ENCODE results near the gene GPR179.

The GPR179 gene

DNA sequence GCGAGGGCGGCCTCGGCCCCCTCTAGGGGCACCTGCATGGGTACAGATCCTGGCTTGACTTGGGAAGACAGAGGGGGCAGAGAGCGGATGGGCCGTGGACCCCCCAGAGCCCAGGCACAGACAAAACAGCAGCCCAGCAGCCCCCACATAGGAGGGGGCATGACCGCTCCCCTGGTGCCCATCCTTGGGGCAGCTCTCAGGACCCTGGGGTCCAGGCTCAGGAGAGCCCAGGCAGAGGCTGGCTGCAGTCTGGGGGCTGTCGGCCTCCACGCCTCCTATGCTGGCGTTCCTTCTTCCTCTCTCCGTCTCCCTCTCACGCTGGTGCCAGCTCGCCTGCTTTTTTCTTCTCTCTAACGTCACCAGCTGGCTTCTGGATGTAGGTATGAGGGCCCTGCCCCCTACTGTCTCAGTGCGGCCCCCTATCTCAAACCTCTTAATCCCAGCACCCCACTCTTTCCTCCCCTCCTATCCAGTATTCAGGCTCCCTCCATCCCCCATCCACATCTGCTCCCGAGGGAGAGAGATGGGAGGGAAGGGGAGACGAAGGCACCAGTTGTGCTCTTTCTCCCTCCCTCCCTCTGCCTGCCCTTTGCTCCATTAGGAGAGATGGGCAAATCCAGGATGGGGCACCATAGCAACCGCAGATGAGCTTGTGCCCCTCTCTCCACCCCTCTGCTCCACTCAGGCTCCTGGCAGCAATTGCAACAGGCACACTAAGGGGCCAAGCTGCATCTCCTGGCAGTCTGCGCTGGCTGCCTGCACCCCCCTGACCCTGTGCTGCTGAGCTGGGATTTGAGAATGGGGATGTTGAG, at the start of gene GPR179:
GPR179 (minus strand) TSS at position 349 of the 812 bp plus-strand sequence; CDS start at position 182, 167 bp downstream.
- DNase-seq = no peak

DNA sequence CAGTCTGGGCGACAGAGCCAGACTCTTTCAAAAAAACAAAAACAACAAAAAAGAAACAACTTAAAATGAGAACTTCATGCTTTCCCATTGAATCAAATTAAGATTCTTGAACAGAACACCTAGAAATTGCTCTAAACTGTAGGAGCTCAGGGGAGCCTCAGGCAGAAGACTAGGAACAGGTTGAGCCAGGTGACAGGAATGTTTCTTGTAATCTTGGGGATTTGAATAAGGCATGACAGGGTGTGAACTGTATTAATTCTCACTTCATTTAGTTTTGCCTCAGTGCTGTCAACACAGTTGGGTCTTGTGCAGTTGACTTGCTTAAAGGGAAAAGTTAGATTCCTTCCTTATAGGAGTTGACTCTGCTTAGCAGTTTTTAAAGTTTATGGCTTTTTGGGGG, 35.7 kb upstream of the GPR179 start:
- DNase-seq = no peak

DNA sequence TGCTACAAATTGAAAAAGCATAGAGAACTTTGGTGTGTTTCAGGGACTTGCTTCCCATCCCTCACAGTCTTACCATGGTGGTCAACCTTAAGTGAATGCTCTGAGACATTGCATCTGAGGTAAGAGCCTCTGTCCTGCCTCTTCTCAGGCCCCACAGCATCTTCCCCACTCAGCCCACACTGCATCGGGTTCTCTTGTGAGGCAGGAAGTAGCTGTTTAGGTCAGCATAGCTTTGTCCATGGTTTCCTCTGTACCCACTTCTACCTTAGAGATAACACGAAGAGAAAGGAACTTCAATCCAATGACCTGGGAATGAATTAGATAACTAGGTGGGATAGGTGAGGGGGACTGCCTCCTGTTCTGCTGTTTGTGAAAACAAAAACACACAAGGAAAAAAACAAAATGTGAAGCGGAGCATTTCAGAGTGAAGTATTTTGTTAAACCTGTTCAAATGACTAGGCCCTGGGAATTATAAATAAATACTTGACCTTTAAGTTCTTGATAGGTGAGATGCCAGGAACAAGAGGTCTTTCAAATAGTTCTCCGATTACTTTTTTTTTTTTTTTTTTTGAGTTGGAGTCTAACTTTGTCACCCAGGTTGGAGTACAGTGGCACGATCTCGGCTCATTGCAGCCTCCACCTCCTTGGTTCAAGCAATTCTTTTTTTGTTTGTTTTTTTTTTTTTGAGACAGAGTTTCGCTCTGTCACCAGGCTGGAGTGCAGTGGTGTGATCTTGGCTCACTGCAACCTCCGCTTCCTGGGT, 25.5 kb upstream of the GPR179 start:
- no peak for DNase-seq

GRCh38 chr17:38364741-38365140, 21.0 kb upstream of the GPR179 start:
- DNase-seq = no peak

DNA sequence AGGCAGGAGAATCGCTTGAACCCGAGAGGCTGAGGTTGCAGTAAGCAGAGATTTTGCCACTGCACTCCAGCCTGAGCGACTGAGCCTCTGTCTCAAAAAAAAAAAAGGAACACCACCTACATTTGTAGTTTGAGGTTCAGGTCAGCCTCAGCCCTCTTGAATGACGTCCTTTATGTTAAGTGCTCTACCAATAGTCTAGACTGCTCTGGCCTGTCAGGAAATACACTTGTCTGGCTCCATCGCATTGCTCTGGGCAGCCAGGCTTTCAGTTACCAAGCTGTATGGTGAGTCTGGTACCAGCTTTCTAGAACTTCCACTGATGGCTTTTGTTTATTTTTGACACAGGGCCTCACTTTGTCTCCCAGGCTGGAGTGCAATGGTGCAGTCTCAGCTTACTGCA, 19.3 kb upstream of the GPR179 start:
- DNase-seq = no peak

DNA sequence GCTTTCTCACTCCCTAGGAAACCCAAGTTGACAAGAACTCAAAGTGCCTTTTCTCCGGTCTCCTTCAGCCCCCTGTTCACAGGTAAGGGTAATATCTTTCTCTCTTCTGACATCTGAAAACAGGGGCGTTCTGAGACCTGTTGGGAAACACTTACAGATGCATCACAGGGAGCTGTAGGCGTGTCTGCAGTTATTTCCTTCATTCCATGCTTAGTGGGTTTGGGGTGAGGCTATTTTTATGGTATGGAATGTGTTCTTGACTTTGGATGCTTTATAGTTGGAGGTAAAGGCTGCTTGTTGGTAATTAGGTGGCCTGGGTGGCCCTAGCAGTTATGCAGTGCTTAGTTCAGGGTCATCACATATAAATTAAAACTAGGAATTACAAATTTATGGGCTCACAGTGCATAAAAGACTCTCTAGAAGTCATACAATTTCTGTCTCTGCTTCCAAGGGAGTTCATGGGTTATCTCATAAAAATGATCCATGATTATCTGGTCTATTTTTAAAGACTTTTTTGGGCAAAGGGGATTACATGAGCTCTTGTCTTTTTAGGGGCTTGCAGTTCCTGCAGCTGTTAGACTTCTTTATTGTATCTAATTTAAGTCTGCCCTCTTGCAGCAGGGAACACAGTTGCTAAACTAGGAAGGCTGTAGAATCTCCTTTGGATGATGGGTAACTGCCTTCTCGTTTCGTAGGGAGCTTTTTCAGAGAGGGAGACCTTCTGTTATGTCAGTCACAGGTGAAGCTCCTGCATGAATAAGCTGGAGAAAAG, 18.1 kb upstream of the GPR179 start:
- no peak for DNase-seq

- DNase-seq = no peak
Observed at GRCh38 chr17:38358586-38359513, 15.1 kb upstream of the GPR179 start.

- no peak for DNase-seq
Observed at GRCh38 chr17:38357486-38358123, 13.8 kb upstream of the GPR179 start.

DNA sequence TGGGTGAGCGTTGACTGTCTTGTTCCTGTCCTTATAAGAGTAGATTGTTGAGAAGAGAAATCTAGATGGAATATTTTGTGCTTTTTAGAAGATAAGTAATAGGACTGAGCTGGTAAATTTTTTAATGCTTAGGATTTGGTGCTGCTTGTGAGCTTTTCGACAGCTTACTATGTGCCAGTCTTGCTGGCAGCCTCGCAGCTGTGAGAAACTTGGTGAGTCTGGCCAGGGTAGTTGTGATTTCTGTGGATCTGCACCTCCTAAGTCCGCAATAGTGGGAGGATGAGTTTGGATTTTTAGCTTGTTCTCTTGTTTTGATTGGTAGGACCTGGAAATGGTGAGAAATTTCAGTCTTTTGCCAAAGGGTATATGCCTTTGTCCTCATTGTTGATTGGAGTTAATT, 11.5 kb upstream of the GPR179 start:
- no peak for DNase-seq

DNA sequence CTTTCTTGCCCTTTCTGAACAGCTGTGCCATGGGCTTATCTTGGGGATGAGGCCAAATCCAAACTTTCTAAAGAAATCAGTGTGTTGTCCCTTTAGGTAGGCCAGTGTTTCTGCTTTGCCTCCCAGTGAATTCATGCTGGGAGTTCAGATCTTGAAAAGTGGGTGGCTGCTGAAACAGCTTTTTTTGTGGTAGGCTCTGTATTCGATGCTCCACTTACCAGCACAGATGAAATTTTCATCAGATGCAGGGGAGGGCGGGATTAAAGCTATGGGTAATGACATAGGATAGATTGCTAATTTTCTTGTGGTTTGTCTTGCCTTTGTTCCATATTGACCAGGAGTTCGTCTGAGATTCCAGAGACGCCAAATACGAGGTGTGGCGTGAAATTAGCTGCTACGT, 10.7 kb upstream of the GPR179 start:
- no peak for DNase-seq

DNA sequence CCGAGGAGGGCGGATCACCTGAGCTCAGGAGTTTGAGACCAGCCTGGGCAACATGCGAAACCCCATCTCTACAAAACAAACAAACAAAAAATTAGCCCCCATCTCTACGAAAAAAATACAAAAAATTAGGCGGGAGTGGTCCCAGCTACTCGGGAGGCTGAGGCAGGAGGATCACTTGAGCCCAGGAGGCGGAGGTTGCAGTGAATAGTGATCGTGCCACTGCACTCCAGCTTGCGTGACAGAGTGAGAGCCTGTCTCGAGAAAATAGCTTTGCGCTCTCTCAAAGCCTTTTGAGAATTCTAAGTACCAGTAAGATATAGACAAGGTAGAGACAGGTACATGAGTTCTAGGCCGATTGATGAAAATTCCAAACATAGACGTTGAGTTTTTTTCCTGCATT, 9.9 kb upstream of the GPR179 start:
- no peak for DNase-seq

GRCh38 chr17:38353086-38353604, 9.4 kb upstream of the GPR179 start:
- DNase-seq = no peak

DNA sequence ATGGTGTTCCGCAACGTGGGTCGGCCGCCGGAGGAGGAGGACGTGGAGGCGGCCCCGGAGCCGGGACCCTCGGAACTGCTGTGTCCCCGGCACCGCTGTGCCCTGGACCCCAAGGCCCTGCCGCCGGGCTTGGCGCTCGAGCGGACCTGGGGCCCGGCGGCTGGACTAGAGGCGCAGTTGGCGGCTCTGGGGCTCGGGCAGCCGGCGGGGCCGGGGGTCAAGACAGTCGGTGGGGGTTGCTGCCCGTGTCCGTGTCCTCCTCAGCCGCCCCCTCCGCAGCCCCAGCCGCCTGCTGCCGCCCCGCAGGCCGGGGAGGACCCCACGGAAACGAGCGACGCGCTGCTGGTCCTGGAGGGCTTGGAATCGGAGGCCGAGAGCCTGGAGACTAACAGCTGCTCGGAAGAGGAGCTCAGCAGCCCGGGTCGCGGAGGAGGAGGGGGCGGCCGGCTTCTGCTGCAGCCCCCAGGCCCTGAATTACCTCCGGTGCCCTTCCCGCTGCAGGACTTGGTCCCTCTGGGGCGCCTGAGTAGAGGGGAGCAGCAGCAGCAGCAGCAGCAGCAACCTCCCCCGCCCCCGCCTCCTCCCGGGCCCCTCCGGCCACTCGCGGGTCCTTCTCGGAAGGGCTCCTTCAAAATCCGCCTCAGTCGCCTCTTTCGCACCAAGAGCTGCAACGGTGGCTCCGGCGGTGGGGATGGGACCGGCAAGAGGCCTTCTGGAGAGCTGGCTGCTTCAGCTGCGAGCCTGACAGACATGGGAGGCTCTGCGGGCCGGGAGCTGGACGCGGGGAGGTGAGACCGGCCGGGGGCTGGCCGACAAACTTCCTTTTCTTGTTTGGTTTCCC, 8.7 kb upstream of the GPR179 start:
- DNase-seq = peak in 1 of 2 donors; percentile 51

DNA sequence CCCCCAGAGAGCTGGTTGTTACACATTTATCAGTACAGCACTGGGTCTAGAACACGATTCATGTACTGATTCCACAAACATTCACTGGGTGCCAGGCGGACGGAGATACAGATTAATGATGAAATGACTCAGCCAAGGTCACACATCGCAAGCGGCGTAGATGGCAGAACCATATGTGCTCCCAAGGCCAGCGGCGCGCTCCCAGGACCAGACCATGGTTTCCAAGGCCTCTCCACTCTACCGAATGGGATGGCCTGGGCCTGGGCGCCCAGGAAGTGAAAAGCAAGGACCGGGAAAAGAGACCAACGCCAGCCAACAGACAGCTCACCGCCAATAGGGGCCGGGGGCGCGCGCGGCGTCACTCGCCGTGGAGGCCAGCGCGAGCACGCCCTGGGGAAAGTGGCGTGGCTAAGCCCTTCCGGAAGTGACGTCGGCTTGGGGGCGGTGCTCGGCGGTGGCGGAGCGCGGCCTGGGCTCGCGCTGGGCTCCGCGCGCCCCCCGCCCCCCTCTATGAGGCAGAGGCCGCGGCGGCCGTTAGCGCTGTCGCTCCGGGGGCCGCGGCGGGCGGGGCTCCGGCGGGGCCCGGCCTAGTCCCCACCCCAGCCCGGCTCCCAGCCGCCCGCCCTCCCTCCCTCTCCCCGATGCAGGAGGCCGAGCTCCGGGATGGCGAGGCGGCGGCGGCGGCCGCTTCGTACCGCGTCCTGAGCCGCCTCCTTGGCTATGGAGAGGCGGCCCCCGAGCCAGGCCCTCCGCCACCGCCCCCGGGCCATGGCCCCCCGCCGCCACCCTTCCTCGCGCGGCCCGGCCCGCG, 7.9 kb upstream of the GPR179 start, which contains the start of gene SOCS7:
SOCS7 (plus strand) TSS at position 433 of the 811 bp plus-strand sequence; CDS start at position 642, 209 bp downstream.
- peak; percentile 85 to 88 for DNase-seq

DNA sequence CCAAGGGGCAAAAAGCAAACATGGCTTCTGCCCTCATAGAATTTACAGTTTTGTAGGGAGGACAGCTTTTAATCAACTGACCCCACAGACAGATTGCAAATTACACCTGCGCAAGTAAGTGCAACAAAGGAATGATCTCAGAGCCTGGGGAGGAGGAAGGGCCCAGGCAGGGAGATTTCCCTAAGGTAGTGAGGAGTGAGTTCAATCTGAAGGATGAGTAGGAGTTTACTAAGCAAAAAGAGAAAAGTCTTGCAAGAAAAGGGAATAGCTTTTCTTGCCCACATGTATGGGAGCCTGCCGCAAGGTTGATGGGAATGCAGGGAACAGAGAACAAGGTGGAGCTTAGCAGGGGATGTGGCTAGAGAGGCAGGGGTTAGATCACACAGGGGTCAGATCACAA, 6.3 kb upstream of the GPR179 start:
- DNase-seq = no peak

DNA sequence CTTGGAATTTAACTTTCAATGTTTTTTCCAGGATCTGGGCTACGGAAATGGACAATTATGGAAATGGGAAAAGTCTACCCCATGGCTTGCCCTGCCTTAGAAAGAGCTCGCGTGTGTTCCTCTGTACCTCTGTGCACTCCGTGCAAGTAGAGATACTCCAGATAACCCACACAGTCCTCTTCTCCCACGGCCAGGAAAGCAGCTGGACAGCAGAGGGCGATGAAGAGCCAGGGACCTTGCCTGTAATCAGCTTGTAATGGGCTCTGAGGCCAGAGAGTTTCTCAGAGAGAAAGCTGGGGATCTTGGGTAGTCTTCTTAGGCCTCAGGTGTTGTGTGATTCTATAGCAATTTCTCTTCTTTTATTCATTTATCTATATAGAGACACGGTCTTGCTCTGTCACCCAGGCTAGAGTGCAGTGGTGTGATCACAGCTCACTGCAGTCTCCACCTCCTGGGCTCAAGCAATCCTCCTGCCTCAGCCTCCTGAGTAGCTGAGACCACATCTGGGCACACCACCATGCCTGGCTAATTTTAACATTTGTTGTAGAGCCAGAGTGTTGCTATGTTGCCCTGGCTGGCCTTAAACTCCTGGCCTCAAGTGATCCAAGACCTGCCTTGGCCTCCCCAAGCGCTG, 5.5 kb upstream of the GPR179 start:
- DNase-seq = peak; percentile 80 to 83

DNA sequence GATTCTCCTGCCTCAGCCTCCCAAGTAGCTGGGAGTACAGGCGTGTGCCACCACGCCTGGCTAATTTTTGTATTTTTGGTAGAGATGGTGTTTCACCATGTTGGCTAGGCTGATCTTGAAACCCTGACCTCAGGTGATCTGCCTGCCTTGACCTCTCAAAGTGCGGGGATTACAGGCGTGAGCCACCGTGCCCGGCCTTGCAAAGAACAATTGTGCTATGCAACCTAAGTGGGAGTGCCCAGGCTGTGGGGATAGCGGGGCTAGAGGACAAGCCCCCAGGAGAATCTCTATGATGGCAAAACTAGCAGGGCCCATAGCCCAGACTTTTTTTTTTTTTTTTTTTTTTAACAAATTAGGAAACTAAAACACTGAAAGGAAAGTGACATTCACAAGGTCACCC, 2.0 kb upstream of the GPR179 start:
- no peak for DNase-seq

DNA sequence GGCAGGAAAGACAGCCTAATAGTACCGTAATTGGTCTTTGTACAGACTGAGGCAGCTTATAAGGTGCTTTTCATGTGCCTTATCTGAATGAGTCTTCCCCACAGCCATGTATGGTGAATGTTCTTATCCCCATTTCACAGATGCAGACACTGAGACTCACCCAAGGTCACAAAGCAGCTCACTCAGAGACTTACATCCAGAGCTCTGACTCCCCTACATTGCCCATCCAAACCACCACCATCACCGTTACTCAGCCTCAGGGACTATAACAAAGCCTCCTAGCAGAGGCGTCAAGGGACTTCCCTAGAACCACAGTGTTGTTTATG, 627 bp upstream of the GPR179 start:
- DNase-seq = no peak
